HepG2 (cell line): ENCODE measurements around the gene SPTAN1. TPM values are rescaled to one million over a fixed set of nuclear protein-coding genes. Genes with fewer than 3 reads are reported as not detected.

Experiments
- ATAC-seq: fragments of 200-7000 bp; cut with Tn5 transposase; 3 replicates; pipeline ENCODE4 v1.9.1; 2020; ENCODE audit warnings: mild to moderate bottlenecking, moderate library complexity
- BruUV-seq: library from RNA; stranded (reverse); fragments of 400-500 nt; replicated peaks from 2 replicates; lab custom pipeline; 2021; lab: Mats Ljungman, UMichigan
- CTCF ChIA-PET: fragments of 300-600 bp; formaldehyde crosslinking; extraction: SDS; loops from one replicate; lab custom pipeline; 2021; ENCODE audit warnings: low total read pairs, inconsistent platforms, low intra/inter-chr PET ratio; lab: Yijun Ruan, JAX
- POLR2A ChIA-PET: fragments of 350-600 bp; sonication (Branson Sonifier 250); formaldehyde crosslinking; loops from one replicate; lab custom pipeline; 2020; ENCODE audit warnings: antibody characterized with exemption, inconsistent platforms; lab: Yijun Ruan, JAX
- DNase-seq: peaks from one replicate; pipeline ENCODE4 v3.0.0-alpha.2; 2015; ENCODE audit warnings: low spot score
- FAIRE-seq: peaks from 3 replicates; lab custom pipeline; 2011; peaks lifted over from hg19 to GRCh38; lab: Jason Lieb, UNC
- H2AFZ ChIP-seq: one replicate; pipeline ENCODE4 v1.6.1; 2011; ENCODE audit warnings: low read length, inconsistent platforms
- H3K27ac ChIP-seq: fragments of 300-600 bp; 3 replicates; pipeline ENCODE4 v1.8.0; 2011; ENCODE audit warnings: mixed run types, mild to moderate bottlenecking, mixed read lengths, low read length, inconsistent platforms; ENCODE audit not compliant: insufficient read depth; ENCODE audit errors: extremely low read length
- H3K27me3 ChIP-seq, 2 experiments: fragments of 200-600 bp in 1 of 2; 2 replicates in 1 of 2; 3 replicates in 1 of 2; pipeline versions ENCODE4 v1.6.0 to v1.8.0; 2011; ENCODE audit warnings: low read length in 2 of 2, mild to moderate bottlenecking in 2 of 2, moderate library complexity in 2 of 2, inconsistent platforms in 1 of 2; ENCODE audit not compliant: insufficient read depth in 2 of 2, control insufficient read depth in 1 of 2
- H3K36me3 ChIP-seq, 2 experiments: fragments of 200-600 bp in 1 of 2; replicated peaks in 1 of 2; 2 replicates in 1 of 2; 3 replicates in 1 of 2; pipeline versions ENCODE4 v1.5.1 to v1.8.0; 2011; ENCODE audit warnings: low read length in 2 of 2, inconsistent platforms in 1 of 2; ENCODE audit not compliant: insufficient read depth in 2 of 2, control insufficient read depth in 1 of 2
- H3K4me1 ChIP-seq: 2 replicates; pipeline ENCODE4 v1.5.1; 2012; ENCODE audit warnings: low read length, inconsistent platforms; ENCODE audit not compliant: insufficient read depth
- H3K4me2 ChIP-seq: 2 replicates; pipeline ENCODE4 v1.6.0; 2011; ENCODE audit warnings: low read depth, low read length, inconsistent platforms
- H3K4me3 ChIP-seq, 3 experiments: fragments of 200-600 bp in 1 of 3; sonication (generic), shearing (Covaris generic) in 1 of 3; replicated peaks in 1 of 3; 2 replicates each; pipeline ENCODE4 v1.5.1; 2011 to 2016; ENCODE audit warnings: low read length in 3 of 3, inconsistent platforms in 2 of 3, low read depth in 2 of 3, mild to moderate bottlenecking in 2 of 3, control low read depth in 1 of 3, mixed read lengths in 1 of 3; ENCODE audit not compliant: insufficient read depth in 1 of 3
- H3K79me2 ChIP-seq: one replicate; pipeline ENCODE4 v1.6.1; 2011; ENCODE audit warnings: low read length, inconsistent platforms; ENCODE audit not compliant: insufficient read depth
- H3K9ac ChIP-seq: 2 replicates; pipeline ENCODE4 v1.6.0; 2011; ENCODE audit warnings: mild to moderate bottlenecking, low read depth, low read length, inconsistent platforms; ENCODE audit not compliant: insufficient read depth
- H3K9me3 ChIP-seq: 2 replicates; pipeline ENCODE4 v1.5.1; 2012; ENCODE audit warnings: mild to moderate bottlenecking, low read length
- H4K20me1 ChIP-seq: 2 replicates; pipeline ENCODE4 v1.6.0; 2011; ENCODE audit warnings: inconsistent platforms, mild to moderate bottlenecking, low read length, moderate library complexity; ENCODE audit not compliant: insufficient read depth
- CCDC6 ChIP-seq: sonication (generic); formaldehyde crosslinking; IDR thresholded peaks from 2 replicates; pipeline ENCODE4 v1.8.1; 2022; ENCODE audit warnings: mild to moderate bottlenecking, missing genetic modification reagents, moderate library complexity
- EEA1 ChIP-seq: sonication (generic); formaldehyde crosslinking; IDR thresholded peaks from 2 replicates; pipeline ENCODE4 v1.5.1; 2020; ENCODE audit warnings: mild to moderate bottlenecking, missing genetic modification reagents, borderline replicate concordance
- RBAK ChIP-seq: sonication (generic); formaldehyde crosslinking; IDR thresholded peaks from 2 replicates; pipeline ENCODE4 v1.5.1; 2020; ENCODE audit warnings: mild to moderate bottlenecking, missing genetic modification reagents
- YEATS4 ChIP-seq: sonication (generic); formaldehyde crosslinking; IDR thresholded peaks from 2 replicates; pipeline ENCODE4 v1.4.0; 2020; ENCODE audit warnings: missing genetic modification reagents, borderline replicate concordance
- WGBS: methylation state at CpG from one replicate; pipeline ENCODE4 v1.1.6; 2017; ENCODE audit warnings: low lambda C conversion rate; 5-methylcytosine and 5-hydroxymethylcytosine counted together
- in situ Hi-C: cut with HindIII; loops from 2 replicates; pipeline ENCODE4 v1.10.0; 2017; ENCODE audit warnings: low pct_unique_long_range_greater_than_20kb; ENCODE audit not compliant: extremely low pct_ligation_motif_present
- intact Hi-C: fragments of 100-400 bp; cut with micrococcal nuclease; formaldehyde crosslinking; loops from one replicate; pipeline ENCODE4 v1.10.0; 2022; ENCODE audit not compliant: unreplicated experiment
- polyA plus RNA-seq, 8 experiments: library from polyadenylated mRNA; depleted of rRNA in 3 of 8; stranded (reverse) in 7 of 8; unstranded in 1 of 8; fragments of >200 nt; fragmentation: Illumina TruSeq in 4 of 8; extraction: Trizol in 4 of 8; gene quantifications; 2 replicates each; pipeline versions ENCODE4 v1.2.1 to v1.2.3, GENCODE V29; 2011 to 2016; ENCODE audit warnings: low read depth in 4 of 8, missing spikeins in 1 of 8, mixed read lengths in 1 of 8; ENCODE audit not compliant: insufficient read depth in 1 of 8
- total RNA-seq, 5 experiments: library from RNA; depleted of rRNA; stranded (reverse); fragments of >200 nt; fragmentation: Illumina TruSeq; extraction: Trizol; gene quantifications; 2 replicates each; pipeline ENCODE4 v1.2.3, GENCODE V29; 2016; ENCODE audit warnings: low read depth in 1 of 5
- TF ChIP-seq, protein P1 (sequence below): sonication (generic); formaldehyde crosslinking; IDR thresholded peaks from 2 replicates; pipeline ENCODE4 v1.4.0; 2020; ENCODE audit warnings: missing genetic modification reagents
- TF ChIP-seq, protein P2 (sequence below), 2 experiments: fragments of 450-650 bp in 1 of 2; sonication (generic) in 1 of 2; formaldehyde crosslinking in 1 of 2; IDR thresholded peaks; 2 replicates each; pipeline versions ENCODE4 v1.6.1 to v1.8.0; 2016 to 2022; ENCODE audit warnings: antibody characterized with exemption in 1 of 2, mild to moderate bottlenecking in 1 of 2, missing genetic modification reagents in 1 of 2

The SPTAN1 gene
- total and polyA plus RNA-seq, 2 of the 13 experiments (the other 11 are each of a cell fraction or from before 2014, with no cell fraction given): 106 to 111 TPM

- H3K4me2 ChIP-seq: no peak overlapping the region
- in situ Hi-C loops: no loop called here
- no TSS peak for BruUV-seq
- no peak overlapping the region for H3K9ac ChIP-seq
- FAIRE-seq (no peak), DNase-seq (no peak), ATAC-seq (no peak)
- ChIA-PET POLR2A (no interaction called here), CTCF (no interaction called here)
- TF ChIP-seq EEA1 (no peak), CCDC6 (CRISPR knock-in tag) (no peak), YEATS4 (CRISPR knock-in tag) (no peak), RBAK (CRISPR knock-in tag) (no peak)
- TF ChIP-seq, protein P1, sequence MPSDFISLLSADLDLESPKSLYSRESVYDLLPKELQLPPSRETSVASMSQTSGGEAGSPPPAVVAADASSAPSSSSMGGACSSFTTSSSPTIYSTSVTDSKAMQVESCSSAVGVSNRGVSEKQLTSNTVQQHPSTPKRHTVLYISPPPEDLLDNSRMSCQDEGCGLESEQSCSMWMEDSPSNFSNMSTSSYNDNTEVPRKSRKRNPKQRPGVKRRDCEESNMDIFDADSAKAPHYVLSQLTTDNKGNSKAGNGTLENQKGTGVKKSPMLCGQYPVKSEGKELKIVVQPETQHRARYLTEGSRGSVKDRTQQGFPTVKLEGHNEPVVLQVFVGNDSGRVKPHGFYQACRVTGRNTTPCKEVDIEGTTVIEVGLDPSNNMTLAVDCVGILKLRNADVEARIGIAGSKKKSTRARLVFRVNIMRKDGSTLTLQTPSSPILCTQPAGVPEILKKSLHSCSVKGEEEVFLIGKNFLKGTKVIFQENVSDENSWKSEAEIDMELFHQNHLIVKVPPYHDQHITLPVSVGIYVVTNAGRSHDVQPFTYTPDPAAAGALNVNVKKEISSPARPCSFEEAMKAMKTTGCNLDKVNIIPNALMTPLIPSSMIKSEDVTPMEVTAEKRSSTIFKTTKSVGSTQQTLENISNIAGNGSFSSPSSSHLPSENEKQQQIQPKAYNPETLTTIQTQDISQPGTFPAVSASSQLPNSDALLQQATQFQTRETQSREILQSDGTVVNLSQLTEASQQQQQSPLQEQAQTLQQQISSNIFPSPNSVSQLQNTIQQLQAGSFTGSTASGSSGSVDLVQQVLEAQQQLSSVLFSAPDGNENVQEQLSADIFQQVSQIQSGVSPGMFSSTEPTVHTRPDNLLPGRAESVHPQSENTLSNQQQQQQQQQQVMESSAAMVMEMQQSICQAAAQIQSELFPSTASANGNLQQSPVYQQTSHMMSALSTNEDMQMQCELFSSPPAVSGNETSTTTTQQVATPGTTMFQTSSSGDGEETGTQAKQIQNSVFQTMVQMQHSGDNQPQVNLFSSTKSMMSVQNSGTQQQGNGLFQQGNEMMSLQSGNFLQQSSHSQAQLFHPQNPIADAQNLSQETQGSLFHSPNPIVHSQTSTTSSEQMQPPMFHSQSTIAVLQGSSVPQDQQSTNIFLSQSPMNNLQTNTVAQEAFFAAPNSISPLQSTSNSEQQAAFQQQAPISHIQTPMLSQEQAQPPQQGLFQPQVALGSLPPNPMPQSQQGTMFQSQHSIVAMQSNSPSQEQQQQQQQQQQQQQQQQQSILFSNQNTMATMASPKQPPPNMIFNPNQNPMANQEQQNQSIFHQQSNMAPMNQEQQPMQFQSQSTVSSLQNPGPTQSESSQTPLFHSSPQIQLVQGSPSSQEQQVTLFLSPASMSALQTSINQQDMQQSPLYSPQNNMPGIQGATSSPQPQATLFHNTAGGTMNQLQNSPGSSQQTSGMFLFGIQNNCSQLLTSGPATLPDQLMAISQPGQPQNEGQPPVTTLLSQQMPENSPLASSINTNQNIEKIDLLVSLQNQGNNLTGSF (CRISPR knock-in tag): no peak
- TF ChIP-seq, protein P2, sequence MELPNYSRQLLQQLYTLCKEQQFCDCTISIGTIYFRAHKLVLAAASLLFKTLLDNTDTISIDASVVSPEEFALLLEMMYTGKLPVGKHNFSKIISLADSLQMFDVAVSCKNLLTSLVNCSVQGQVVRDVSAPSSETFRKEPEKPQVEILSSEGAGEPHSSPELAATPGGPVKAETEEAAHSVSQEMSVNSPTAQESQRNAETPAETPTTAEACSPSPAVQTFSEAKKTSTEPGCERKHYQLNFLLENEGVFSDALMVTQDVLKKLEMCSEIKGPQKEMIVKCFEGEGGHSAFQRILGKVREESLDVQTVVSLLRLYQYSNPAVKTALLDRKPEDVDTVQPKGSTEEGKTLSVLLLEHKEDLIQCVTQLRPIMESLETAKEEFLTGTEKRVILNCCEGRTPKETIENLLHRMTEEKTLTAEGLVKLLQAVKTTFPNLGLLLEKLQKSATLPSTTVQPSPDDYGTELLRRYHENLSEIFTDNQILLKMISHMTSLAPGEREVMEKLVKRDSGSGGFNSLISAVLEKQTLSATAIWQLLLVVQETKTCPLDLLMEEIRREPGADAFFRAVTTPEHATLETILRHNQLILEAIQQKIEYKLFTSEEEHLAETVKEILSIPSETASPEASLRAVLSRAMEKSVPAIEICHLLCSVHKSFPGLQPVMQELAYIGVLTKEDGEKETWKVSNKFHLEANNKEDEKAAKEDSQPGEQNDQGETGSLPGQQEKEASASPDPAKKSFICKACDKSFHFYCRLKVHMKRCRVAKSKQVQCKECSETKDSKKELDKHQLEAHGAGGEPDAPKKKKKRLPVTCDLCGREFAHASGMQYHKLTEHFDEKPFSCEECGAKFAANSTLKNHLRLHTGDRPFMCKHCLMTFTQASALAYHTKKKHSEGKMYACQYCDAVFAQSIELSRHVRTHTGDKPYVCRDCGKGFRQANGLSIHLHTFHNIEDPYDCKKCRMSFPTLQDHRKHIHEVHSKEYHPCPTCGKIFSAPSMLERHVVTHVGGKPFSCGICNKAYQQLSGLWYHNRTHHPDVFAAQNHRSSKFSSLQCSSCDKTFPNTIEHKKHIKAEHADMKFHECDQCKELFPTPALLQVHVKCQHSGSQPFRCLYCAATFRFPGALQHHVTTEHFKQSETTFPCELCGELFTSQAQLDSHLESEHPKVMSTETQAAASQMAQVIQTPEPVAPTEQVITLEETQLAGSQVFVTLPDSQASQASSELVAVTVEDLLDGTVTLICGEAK (IDR thresholded peaks at IDR 0.05): no peak
- TF ChIP-seq, protein P2 (CRISPR knock-in tag; IDR thresholded peaks at IDR 0.05): no peak
- no peaks in the 10 kb centered on the region for H4K20me1 ChIP-seq
- no peaks in the 10 kb centered on the region for H3K9me3 ChIP-seq
- H3K4me1 ChIP-seq: peaks cover 9% of the 10 kb centered on the region
- H3K27me3 ChIP-seq: no peaks in the 10 kb centered on the region
- no peak overlapping the region for H3K27ac ChIP-seq
- H2AFZ ChIP-seq: no peak overlapping the region
- no peaks in the 10 kb centered on the region for H3K79me2 ChIP-seq
- H3K36me3 ChIP-seq: no peaks in the 10 kb centered on the region
- H3K4me3 ChIP-seq: no peak overlapping the region
- 72% methylated on average over 6 of the region's 6 CpGs for WGBS
- intact Hi-C loops: no loop called here
Observed at GRCh38 chr9:128669786-128670185, 117.4 kb downstream of the SPTAN1 start.
